Activated naive CD8-positive, alpha-beta T cell treated with anti-CD3 and anti-CD28 coated beads, Interleukin-2, amount 50 U/mL, for 16 hours (primary cell): ENCODE results near the gene VDR.

Experiments used
- DNase-seq: peaks from one replicate; pipeline ENCODE4 v3.0.0-alpha.2; 2020; ENCODE audit warnings: low read depth, low spot score

The VDR gene

DNA sequence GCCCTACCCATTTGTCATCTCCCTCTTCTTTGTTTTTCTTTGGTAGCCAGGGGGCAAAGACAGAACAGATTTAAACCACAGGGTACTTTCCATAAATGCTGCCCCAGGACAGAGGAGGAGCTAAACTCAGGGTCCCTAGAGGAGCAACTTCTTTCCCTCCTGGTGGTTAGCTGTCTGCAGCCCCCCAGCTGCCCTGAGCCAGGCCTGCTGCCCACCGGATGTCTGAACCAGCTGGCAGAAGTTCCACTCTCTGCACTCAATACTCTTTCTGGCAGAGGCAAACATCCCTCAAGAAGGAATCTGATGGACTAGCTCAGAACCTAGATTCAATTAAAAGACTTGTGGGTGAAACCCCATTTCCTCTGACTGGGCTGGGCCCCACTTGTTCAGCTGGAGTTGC lies 10.7 kb downstream of the VDR start:
- DNase-seq: no peak

- no peak for DNase-seq
Observed at GRCh38 chr12:47892819-47893218, 12.0 kb downstream of the VDR start.

DNA sequence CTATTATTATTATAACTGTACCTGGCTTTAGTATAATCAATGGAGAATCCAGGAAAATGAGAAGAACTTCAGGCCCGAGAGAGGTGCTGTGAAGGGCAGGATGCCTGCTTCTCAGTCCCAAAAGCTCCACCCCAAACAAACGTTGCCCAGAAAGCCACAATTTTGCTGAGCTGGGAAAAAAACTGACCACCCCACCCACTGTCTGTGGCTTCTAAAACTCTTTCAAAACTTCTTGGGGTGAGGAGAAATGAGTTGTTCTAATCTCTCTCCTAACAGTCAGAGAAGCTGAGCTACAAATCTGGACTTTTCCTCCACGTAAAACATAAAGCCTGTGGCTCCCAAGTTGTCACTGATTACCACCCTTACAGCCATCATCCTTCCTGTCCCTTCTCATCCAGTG lies 13.4 kb downstream of the VDR start:
- DNase-seq: no peak

DNA sequence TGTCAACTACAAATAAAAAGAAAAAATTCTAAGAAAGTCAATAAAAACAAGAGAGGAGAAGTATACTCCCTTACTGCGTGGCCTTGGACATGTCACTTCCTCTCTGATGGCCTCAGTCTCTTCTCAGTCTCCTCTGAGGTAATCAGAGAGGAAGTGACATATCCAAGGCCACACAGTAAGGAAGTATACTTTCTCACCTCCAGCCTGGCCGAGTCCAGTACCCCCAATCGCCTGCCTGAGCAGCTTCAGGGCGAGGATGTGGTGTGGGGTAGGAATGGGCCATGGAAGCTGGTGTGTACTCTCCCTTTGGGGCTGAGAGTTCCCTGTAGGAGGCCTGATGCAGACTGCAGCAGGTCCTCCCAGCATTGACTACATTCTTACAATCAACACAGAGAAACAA lies 15.8 kb downstream of the VDR start:
- no peak for DNase-seq

- DNase-seq: no peak
Observed at GRCh38 chr12:47888153-47888819, 16.5 kb downstream of the VDR start.

GRCh38 chr12:47887529-47887928 lies 17.3 kb downstream of the VDR start:
- DNase-seq: no peak

DNA sequence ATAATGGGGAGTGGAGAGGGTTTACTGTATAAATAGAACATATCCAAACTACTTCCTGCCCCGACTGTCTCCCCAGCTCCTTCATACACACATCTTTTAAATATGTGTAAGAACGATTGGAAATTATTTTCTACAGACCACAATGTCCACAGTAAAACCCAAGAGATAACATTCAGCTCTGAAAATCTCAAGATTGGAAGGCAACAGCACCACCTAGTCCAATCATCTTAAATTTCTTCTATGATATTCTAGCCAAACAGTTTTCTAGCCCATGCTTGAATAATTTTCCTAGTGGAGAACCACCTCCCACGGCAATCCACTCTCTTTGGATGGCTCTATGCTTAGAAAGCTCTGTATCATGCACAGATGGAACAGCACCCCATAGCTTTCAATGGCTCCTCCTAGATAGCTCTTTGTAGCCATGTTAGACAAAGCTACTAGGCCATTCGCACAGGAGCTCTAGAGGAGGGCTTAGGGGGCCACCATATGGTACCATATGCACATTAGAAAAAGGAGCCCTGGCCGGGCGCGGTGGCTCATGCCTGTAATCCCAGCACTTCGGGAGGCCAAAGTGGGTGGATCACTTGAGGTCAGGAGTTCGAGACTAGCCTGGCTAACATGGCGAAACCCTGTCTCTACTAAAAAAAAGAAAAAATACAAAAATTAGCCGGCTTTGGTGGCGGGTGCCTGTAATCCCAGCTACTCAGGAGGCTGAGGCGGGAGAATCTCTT lies 18.1 kb downstream of the VDR start:
- DNase-seq: no peak

GRCh38 chr12:47885566-47885965 lies 19.2 kb downstream of the VDR start:
- no peak for DNase-seq

- peak; percentile 33 for DNase-seq
Observed at GRCh38 chr12:47885012-47885501, 19.7 kb downstream of the VDR start.

DNA sequence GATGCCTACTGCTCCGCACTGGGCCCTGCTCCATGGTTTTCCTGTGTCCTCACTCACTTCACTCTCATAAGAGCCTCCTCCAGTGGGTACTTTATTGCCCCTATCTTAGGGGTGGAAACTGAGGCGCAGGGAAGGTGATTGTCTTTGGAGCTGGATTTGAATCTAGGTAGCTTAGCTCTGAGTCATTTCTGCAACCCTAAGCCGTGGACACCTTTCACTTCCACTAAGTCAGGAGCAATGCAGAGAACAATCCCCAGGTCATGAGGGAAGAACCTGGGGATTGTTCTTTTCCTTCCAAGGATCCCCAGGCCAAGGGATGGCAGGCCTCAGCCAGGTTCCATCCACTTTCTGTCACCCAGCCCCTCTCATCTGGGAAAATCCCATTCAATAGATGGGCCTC lies 20.3 kb downstream of the VDR start:
- no peak for DNase-seq

- no peak for DNase-seq
Observed at GRCh38 chr12:47883663-47884195, 21.1 kb downstream of the VDR start.

GRCh38 chr12:47882781-47883546 lies 21.8 kb downstream of the VDR start:
- no peak for DNase-seq

DNA sequence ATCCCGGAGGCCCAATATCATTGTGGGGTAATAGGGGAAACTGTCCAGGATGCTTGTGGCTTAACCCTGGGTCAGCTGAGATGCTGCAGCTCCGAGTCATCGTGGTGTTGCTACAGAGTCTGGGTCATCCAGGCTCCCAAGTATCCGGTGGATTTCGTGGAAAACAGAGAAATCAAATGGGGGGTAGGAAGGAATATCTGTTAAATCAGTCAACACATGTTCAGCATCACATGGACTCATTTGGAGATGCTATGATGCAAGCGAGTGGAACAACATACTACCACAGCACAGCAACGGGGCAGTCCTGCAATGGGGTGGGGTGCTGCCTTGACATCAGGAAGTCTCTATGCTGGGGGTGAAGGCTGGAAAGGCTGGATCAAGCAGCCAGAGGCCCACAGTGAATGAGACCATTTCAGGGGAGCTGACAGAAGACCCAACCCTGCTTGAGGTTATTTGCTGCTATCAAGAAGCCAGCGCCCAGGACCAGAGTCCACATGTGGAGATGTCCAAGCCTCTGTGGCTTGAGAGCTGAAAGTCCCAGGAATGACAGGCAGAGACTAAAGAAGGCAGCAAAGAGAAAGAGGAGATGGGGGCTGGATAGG lies 22.9 kb downstream of the VDR start:
- no peak for DNase-seq

- DNase-seq: no peak
Observed at GRCh38 chr12:47881051-47881450, 23.7 kb downstream of the VDR start.

DNA sequence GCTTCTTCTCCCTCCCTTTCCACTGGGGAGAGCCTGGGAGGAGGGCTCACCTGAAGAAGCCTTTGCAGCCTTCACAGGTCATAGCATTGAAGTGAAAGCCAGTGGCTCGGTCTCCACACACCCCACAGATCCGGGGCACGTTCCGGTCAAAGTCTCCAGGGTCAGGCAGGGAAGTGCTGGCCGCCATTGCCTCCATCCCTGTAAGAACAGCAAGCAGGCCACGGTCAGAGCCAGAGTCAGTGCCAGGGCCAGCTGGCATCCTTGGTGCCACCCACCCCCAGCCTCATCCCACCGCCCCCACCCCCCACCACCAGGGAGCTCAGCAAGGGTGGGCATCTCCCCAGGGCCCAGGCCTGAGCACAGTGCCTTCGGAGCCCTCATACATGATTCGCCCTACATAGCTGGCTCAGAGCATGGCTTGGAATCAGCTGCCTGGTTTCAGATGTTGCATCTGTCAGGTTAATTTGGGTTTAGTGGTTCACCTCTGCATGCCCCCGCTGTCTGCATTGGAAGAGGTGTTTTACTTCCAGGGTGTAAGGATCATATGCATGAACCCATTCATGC lies 25.8 kb downstream of the VDR start:
- no peak for DNase-seq

DNA sequence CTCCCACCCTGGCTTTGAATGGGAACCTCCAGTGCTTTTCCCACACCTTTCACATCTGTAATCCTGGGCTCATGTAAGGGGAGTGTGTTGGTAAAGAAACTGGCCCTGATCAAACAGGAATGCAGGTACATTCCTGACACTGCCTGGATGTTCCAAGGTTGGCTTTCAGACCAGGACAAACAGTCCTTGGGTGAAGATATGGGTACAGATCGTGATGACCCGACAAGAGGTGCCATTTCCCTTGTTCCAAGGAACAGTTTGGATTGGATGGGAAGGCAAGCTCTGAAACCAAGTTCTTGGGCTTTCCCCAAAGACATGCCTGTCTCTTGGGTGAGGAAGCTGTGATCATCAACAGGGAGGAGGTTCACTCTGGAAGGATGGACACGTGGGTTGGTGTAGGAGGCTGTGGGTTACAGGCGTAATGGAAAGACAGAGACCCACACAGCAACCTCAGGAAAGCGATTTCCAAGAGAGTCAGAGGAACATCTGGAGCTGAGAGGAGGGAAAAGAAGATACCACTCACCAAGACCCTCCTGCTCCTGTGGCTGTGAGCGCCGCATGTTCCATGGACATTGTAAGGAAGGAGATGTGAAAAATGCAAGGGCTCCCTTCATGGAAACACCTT lies 26.4 kb downstream of the VDR start:
- DNase-seq: no peak

DNA sequence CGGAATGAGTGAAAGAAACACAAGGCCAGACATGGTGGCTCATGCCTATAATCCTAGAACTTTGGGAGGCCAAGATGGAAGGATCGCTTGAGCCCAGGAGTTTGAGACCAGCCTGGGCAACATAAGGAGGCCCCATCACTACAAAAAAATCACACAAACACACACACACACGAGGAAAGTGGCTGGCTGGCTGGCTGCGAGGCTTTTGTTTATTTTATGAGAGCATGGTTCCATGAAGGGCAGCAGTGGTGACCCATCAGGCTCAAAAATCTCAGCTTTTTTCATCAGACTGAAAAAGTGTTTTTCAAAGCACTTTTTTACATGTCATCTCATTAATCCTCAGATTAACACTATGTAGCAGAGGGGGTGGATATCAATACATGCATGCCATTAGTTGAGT lies 27.7 kb downstream of the VDR start:
- DNase-seq: no peak

GRCh38 chr12:47876440-47876960 lies 28.3 kb downstream of the VDR start:
- no peak for DNase-seq

DNA sequence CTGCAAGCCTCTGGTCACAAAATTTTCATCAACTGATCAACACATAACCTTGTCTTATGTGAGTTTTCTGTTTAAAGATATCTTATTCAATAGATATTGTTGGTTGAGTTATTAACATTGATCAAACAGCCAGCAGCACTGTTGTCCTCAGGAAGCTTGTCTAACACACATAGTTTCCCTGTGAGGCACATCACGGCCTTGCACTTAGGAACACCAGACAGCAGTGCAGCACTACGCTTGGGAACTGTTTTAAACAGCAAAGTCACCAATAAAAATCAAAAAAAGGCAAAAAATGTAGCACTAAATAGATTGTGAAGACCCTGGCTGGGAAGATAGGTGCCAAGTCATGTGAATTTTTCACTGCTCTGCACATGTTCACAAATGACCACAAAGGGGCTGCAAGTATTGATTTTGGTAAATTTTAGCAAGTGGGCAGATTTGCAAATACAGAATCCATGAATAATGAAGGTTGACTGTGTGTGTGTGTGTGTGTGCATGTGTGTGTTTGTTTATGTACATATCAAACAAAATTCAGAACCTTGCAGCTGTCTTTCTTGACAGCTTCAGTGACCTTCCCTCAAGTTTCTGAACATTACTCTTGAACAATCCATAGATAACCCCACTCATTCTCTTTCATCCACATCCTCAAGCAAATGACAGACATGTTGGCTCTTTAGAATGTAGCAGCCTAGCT lies 28.9 kb downstream of the VDR start:
- DNase-seq: no peak

DNA sequence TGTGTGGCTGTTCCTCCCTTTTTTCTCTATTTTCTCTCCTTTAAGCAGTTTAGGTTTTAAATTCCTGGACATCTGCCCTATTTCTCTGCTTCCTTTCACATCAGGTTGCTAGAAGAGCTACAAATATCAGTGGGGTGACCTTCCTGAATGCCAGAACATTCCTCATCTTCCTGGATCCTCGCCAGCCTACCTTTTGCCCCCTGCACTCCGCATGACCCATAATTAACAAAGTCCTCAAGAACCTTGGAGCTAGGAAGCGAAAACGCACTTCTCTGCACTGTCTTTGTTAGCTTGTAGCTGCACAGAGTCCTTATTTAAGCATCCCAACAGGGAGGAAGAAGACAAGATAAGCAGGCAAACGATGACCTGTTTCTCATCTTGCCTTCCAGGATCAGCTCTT lies 30.5 kb downstream of the VDR start:
- no peak for DNase-seq
